Activated naive CD8-positive, alpha-beta T cell treated with anti-CD3 and anti-CD28 coated beads, Interleukin-2, amount 10 ng/mL, durations not matched to agents 7 days and 5 days (primary cell): Measurements from ENCODE around the gene UTP14A. TPM values are rescaled to one million over a fixed set of nuclear protein-coding genes. Genes with fewer than 3 reads are reported as not detected.

ENCODE experiments used
- ATAC-seq: fragments of 150-1000 bp; cut with Tn5 transposase; one replicate; pipeline ENCODE4 v1.10.0; 2021; ENCODE audit warnings: low read depth, moderate library complexity
- POLR2A ChIA-PET: fragments of 350-600 bp; sonication (Branson Sonifier 250); formaldehyde crosslinking; loops from one replicate; lab custom pipeline; 2021; ENCODE audit warnings: antibody characterized with exemption; lab: Charles Lee
- DNase-seq: peaks from one replicate; pipeline ENCODE4 v3.0.0; 2021
- H3K27ac Mint-ChIP-seq: one replicate; pipeline ENCODE4 v1.8.0; 2022; ENCODE audit warnings: mild to moderate bottlenecking, mixed read lengths
- H3K27me3 Mint-ChIP-seq: one replicate; pipeline ENCODE4 v1.8.0; 2022; ENCODE audit warnings: mild to moderate bottlenecking, moderate library complexity, mixed read lengths
- H3K36me3 Mint-ChIP-seq: one replicate; pipeline ENCODE4 v1.8.0; 2021; ENCODE audit warnings: mild to moderate bottlenecking, mixed read lengths
- H3K4me1 Mint-ChIP-seq: one replicate; pipeline ENCODE4 v1.8.0; 2021; ENCODE audit warnings: mixed read lengths
- H3K4me3 Mint-ChIP-seq: one replicate; pipeline ENCODE4 v1.8.0; 2022; ENCODE audit warnings: mild to moderate bottlenecking, moderate library complexity, mixed read lengths
- H3K9me3 Mint-ChIP-seq: one replicate; pipeline ENCODE4 v1.8.0; 2021; ENCODE audit warnings: mixed read lengths
- total RNA-seq, 2 experiments: library from RNA; stranded (reverse); gene quantifications; one replicate each; pipeline ENCODE4 v1.2.3, GENCODE V29; 2021

The UTP14A gene
- total RNA-seq, 2 experiments from 2014 or later: 20.8 to 21.0 TPM

DNA sequence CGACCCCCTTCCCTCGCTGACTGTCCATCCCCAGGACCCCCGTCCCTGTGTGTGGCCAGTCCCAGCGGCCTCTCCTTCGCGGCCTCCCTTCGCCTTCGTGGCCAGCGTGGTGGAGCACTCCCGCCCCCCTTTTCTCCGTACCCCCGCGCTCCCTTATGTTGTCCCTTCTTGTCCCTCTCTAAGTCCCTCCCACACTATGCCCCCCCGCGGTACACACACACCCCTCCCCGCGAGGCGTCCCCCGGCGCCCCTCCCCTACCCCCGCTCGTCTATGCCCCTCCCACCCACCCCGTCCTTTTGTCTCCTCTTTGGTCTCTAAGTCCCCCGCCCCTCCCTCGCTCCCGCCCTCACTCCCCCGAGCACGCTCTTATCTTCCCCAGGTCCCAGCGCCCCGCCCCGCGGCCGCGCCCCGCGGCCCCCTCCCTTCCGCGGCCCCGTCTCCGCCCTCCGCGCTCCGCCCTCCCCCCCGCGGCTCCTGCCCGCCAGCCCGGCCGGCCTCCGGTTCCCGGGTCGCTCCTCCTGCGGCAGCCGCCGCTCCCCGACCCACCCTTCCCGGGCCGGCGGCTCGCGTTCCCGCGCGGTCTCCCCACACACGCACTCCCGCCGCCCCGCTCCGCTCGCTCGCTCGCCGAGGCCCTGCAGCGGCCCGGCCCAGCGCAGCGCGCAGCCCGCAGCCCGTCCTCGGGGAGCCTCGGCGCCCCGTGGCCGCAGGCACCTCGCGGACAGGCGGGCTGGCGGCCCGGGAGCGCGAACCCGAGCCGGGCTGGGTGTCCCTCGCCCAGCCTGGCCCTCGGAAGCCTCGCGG lies 26.3 kb downstream of the UTP14A start:
- Mint-ChIP-seq H3K4me1 (peaks cover 2% of the 10 kb centered on the region), H3K4me3 (peak overlapping the region; percentile 82), H3K9me3 (no peaks in the 10 kb centered on the region), H3K27me3 (peaks cover 8% of the 10 kb centered on the region), H3K27ac (peak overlapping the region; percentile 75), H3K36me3 (peaks cover 3% of the 10 kb centered on the region)
- POLR2A ChIA-PET: interaction anchor here (0.7 to 1.4 kb wide), 3 partner anchors 29 to 129 kb away, joined by 3 to 6 read pairs (median 3); no protein-coding TSS in a partner anchor
- peak; percentile 78 for DNase-seq
- peak; percentile 76 for ATAC-seq

DNA sequence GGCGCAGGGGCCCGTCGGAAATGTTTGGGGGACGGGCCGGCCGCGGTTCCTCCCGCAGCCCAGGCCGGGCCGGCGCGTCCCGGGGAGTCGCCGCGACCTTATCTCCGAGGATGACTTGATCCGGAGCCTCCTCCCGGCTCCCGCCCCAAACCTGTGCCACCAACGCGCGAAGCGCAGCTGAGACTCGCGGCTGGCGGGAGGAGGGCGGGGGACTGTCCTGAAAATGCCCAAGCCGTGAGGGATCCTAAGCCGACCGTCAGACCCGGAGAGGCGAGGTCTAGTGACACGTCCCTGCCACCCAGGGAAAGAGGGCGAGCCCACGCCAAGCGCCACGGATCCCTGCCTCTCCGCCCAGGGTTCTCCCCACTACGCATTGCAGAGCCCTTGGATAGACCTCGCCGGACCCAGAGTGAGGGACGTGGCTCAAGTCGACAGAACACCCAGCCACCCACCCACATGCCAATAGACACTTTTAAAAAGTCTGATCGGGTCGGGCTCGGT lies 26.9 kb downstream of the UTP14A start:
- DNase-seq (no peak), ATAC-seq (no peak)
- POLR2A ChIA-PET: no interaction called here

DNA sequence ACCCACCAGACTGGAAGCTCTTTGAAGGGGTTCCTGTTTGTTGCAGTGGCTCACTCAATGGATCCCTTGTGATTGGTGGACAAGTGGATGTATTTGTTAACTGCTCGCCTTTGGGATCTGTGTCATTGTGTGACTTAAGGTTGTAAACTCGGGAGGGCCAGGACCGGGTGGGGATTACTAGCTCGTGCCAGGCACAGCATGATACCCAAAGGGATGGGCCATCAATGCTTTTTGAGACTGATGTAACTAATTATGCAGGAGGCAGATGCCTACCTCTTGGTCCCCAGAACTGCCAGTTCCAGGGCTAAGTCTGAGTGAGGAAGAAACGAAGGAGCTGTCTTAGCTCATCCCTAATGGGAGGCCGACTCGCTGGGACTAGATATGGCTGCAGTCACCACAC lies 27.7 kb downstream of the UTP14A start:
- POLR2A ChIA-PET: interaction anchor here (0.9 kb wide), 1 partner anchor 49 kb away, joined by 3 read pairs; the partner anchor contains the start of gene BCORL1

More for the DNA sequence above, 26.9 kb downstream of the UTP14A start:
- peak overlapping the region; percentile 42 for H3K4me3 Mint-ChIP-seq
- H3K27ac Mint-ChIP-seq: no peak overlapping the region
- no peaks in the 10 kb centered on the region for H3K9me3 Mint-ChIP-seq
- peaks cover 2% of the 10 kb centered on the region for H3K4me1 Mint-ChIP-seq
- H3K36me3 Mint-ChIP-seq: peaks cover 3% of the 10 kb centered on the region
- H3K27me3 Mint-ChIP-seq: peaks cover 8% of the 10 kb centered on the region

DNA sequence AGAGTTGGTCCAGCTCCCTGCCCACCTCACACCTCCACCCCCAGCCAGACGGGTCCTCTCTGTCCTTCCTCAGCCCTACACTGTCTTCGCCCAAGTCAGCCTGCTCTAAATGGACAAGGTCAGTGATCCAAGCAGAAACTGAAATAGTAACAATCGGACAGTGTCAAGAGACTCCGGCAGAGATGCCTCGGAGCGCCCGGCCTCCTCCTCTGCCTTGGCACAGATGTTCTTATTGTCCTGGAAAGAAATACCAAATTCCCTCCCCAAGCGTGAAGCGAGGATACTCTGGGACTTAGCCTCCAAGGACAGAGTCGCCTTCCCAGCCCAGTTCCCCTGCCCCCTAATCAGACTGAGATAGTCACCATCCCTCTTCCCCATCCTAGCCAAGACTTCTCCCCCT lies 28.5 kb downstream of the UTP14A start:
- peaks cover 9% of the 10 kb centered on the region for H3K4me1 Mint-ChIP-seq
- DNase-seq: no peak
- POLR2A ChIA-PET: no interaction called here
- H3K9me3 Mint-ChIP-seq: no peaks in the 10 kb centered on the region
- H3K4me3 Mint-ChIP-seq: no peak overlapping the region
- H3K27me3 Mint-ChIP-seq: peaks cover 16% of the 10 kb centered on the region
- no peak for ATAC-seq
- no peaks in the 10 kb centered on the region for H3K36me3 Mint-ChIP-seq
- no peak overlapping the region for H3K27ac Mint-ChIP-seq

More for the DNA sequence above, 27.7 kb downstream of the UTP14A start:
- no peaks in the 10 kb centered on the region for H3K9me3 Mint-ChIP-seq
- H3K4me3 Mint-ChIP-seq: peak overlapping the region; percentile 63
- DNase-seq (no peak), ATAC-seq (no peak)
- peak overlapping the region; percentile 45 for H3K27ac Mint-ChIP-seq
- peaks cover 15% of the 10 kb centered on the region for H3K27me3 Mint-ChIP-seq
- peaks cover 3% of the 10 kb centered on the region for H3K36me3 Mint-ChIP-seq
- H3K4me1 Mint-ChIP-seq: peaks cover 9% of the 10 kb centered on the region

DNA sequence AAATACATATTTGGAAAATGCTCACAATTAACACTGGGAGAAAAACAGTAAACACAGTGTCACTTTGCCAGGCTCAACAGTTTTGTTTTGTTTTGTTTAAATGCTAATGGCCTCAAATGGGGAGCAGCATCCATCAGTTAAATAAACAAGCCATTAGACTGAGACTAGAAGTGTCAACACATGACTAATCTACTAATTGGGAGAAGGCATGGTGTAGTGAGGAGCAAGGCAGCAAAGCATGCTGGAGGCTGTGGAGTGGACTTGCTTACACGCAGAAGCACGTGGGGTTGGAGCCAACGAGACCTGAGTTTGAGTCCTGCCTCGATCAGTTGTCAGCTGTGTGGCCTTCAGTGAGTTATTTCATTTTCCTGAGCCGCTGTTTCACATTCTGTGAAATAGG lies 29.0 kb downstream of the UTP14A start:
- no peaks in the 10 kb centered on the region for H3K36me3 Mint-ChIP-seq
- H3K9me3 Mint-ChIP-seq: no peaks in the 10 kb centered on the region
- H3K27me3 Mint-ChIP-seq: peaks cover 16% of the 10 kb centered on the region
- ATAC-seq (no peak), DNase-seq (no peak)
- no peak overlapping the region for H3K27ac Mint-ChIP-seq
- H3K4me3 Mint-ChIP-seq: no peak overlapping the region
- POLR2A ChIA-PET: no interaction called here
- H3K4me1 Mint-ChIP-seq: peaks cover 9% of the 10 kb centered on the region

DNA sequence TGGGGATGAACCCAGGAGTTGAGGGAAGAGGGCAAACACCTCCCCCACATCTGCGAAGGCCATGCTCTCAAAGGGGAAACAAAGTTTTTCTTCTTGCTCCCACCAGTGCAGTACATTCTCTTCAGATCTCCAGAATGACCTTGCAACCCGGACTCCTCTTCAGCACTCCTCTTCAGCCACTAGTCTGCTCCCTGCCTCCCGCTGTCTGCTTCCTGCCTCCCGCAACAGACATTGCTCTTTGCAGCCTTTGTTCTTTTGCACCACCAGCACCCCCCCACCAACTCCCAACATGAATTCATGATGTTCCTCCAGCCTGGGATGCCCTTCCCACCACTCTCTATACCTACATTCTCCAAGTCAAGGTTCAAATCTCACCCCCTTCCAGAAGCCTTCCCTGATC lies 32.1 kb downstream of the UTP14A start:
- Mint-ChIP-seq H3K4me1 (peaks cover 11% of the 10 kb centered on the region), H3K4me3 (no peak overlapping the region), H3K9me3 (no peaks in the 10 kb centered on the region), H3K27me3 (peaks cover 16% of the 10 kb centered on the region), H3K36me3 (no peaks in the 10 kb centered on the region), H3K27ac (no peak overlapping the region)
- DNase-seq: no peak
- POLR2A ChIA-PET: no interaction called here
- no peak for ATAC-seq

DNA sequence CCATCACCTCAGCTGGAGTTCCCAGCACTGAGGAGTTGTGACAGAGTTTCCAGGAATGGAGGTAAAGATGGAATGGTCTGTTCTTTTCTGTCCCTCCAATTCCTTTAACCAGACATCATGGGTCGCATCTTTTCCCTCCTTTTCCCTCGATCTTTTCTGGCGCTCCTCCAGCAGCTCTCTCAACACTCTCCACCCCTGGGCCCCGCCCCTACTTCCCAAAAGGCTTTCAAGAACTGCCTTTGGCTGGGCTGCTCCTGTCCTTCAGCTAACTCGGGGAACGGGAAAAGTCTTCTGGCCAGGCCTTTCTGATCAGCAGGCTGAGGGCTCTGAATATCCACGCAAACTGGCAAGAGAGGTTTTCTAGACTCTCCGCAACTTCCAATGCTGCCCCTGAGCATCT lies 34.0 kb downstream of the UTP14A start:
- no peak overlapping the region for H3K4me3 Mint-ChIP-seq
- no peak overlapping the region for H3K27ac Mint-ChIP-seq
- DNase-seq: no peak
- peaks cover 10% of the 10 kb centered on the region for H3K27me3 Mint-ChIP-seq
- ATAC-seq: no peak
- POLR2A ChIA-PET: no interaction called here
- H3K9me3 Mint-ChIP-seq: no peaks in the 10 kb centered on the region
- peaks cover 11% of the 10 kb centered on the region for H3K4me1 Mint-ChIP-seq
- H3K36me3 Mint-ChIP-seq: no peaks in the 10 kb centered on the region

DNA sequence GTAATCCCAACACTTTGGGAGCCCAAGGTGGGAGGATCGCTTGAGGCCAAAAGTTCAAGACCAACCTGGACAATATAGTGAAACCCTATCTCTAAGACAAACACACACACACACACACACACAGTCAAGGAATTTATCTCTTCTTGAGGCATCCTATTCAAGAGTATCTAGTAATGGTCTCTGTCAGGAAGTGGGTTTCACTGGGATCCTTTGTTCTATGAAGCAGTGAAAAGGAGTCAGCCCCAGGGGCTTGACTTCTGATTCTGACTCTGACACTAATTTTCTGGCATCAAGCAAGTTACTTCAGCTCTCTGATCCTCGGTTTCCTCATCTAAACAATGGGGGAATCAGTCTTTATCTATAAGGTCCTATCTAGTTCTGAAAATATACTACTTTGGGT lies 34.8 kb downstream of the UTP14A start:
- Mint-ChIP-seq H3K36me3 (no peaks in the 10 kb centered on the region), H3K27me3 (peaks cover 10% of the 10 kb centered on the region), H3K4me3 (no peak overlapping the region), H3K4me1 (peaks cover 11% of the 10 kb centered on the region), H3K9me3 (no peaks in the 10 kb centered on the region), H3K27ac (no peak overlapping the region)
- POLR2A ChIA-PET: no interaction called here
- ATAC-seq: peak; percentile 50
- no peak for DNase-seq

DNA sequence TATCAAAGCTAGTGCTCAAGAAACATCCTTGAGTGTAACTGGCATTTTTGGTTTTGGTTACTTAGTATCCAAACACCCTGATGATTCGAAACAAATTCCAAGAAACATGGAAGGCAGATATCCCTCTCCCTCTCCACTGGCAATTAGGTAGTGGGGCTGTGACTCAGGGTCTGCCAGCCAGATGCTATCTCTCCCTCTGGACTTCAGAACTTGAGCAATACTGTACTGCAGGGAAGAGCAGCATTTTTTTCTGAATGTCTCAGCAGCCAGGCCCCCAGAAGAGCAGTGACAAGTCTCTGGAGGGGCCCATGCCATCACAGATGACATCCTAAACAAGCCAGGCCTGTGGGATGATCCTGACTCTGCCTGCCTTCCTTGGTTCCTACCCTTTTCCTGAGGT lies 39.2 kb downstream of the UTP14A start:
- POLR2A ChIA-PET: no interaction called here
- H3K9me3 Mint-ChIP-seq: no peaks in the 10 kb centered on the region
- H3K4me1 Mint-ChIP-seq: peaks cover 4% of the 10 kb centered on the region
- DNase-seq (no peak), ATAC-seq (no peak)
- H3K27me3 Mint-ChIP-seq: peaks cover 2% of the 10 kb centered on the region
- no peaks in the 10 kb centered on the region for H3K36me3 Mint-ChIP-seq
- no peak overlapping the region for H3K27ac Mint-ChIP-seq
- H3K4me3 Mint-ChIP-seq: no peak overlapping the region

DNA sequence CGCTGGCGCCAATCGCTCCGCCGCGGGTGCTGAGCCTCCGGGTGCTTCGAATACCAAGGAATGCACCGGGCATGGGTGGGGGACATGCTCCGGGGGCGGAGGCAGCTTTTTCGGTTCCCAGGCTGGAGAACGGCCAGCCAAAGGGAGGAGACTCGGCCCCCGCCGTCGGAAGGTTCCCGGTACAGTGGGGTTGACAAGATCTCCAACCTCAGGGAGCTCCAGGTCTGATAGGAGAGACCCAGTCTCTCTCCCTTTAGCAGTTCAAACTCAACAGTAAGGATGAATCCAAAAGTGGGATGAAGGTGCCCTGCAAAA lies 47.3 kb downstream of the UTP14A start:
- Mint-ChIP-seq H3K9me3 (no peaks in the 10 kb centered on the region), H3K27ac (no peak overlapping the region), H3K4me3 (peak overlapping the region; percentile 79), H3K4me1 (peaks cover 10% of the 10 kb centered on the region), H3K27me3 (peaks cover 16% of the 10 kb centered on the region), H3K36me3 (peaks cover 2% of the 10 kb centered on the region)
- no peak for ATAC-seq
- DNase-seq: no peak
- POLR2A ChIA-PET: interaction anchor here (1.2 to 1.6 kb wide), 2 partner anchors 8 to 29 kb away, joined by 3 to 4 read pairs; partner anchors contain the start of gene BCORL1

DNA sequence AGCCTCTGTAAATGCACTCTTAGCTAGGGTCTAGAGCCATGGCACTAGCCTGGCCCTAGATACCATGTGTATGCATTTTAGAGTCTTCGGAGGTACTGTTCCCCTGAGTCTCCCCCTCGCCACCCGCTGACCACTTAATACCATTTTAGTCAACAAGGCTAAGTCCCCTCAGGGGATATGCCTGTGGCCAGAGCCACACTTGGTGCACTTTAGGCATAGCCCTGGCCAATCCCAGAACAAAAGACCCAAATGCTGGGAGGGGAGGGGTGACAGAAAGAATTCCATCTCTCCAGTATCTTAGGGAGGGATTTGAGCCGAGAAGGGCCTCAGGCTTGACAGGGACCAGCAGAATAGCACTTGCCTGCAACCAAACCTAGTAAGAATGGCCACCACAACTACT lies 47.9 kb downstream of the UTP14A start:
- no peak overlapping the region for H3K27ac Mint-ChIP-seq

DNA sequence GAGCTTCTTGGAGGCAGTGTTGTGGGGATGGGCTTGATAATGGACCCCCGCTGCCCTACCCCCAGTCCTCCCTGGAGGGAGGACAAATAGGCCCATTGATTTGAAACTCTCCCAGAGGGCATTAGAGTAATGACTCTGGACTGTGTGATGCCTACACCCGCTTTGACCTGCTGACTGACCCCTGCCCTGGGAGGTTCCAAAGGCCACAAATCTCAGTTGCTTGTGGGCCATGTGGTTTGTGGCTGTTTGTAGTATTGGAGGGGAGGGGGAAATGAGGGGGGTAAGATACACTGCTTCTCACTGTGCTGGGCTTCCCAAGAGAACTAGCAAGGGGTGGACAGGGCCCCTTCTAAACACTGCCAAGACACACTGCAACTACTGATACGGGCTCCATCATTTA lies 48.8 kb downstream of the UTP14A start:
- peaks cover 15% of the 10 kb centered on the region for H3K4me1 Mint-ChIP-seq
- ATAC-seq: no peak

More for the DNA sequence above, 47.9 kb downstream of the UTP14A start:
- Mint-ChIP-seq H3K27me3 (peaks cover 16% of the 10 kb centered on the region), H3K4me3 (peak overlapping the region; percentile 44), H3K4me1 (peaks cover 15% of the 10 kb centered on the region), H3K36me3 (peaks cover 2% of the 10 kb centered on the region), H3K9me3 (no peaks in the 10 kb centered on the region)
- no peak for DNase-seq
- no peak for ATAC-seq
- POLR2A ChIA-PET: interaction anchor here (1.6 kb wide), 1 partner anchor 7 kb away, joined by 4 read pairs; no protein-coding TSS in a partner anchor

DNA sequence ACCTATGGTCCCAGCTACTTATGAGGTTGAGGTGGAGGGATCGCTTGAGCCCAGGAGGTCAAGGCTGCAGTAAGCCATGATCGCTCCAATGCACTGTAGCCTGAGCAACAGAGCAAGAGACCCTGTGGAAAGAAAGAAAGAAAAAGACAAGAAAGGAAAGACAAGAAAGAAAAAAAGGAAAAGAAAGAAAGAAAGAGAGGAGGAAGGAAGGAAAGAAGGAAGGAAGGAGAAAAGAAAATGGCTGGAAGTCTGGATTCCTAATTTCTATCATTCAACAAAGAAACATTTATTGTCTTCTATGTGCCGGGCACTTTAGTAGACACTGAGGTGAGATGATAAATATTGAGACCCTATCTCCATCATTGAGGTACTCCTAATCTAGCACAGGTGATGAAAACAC lies 49.7 kb downstream of the UTP14A start:
- no peak overlapping the region for H3K27ac Mint-ChIP-seq
- POLR2A ChIA-PET: no interaction called here
- peaks cover 15% of the 10 kb centered on the region for H3K4me1 Mint-ChIP-seq
- H3K4me3 Mint-ChIP-seq: peak overlapping the region; percentile 32
- DNase-seq: no peak
- no peak for ATAC-seq
- no peaks in the 10 kb centered on the region for H3K9me3 Mint-ChIP-seq
- peaks cover 16% of the 10 kb centered on the region for H3K27me3 Mint-ChIP-seq
- peaks cover 2% of the 10 kb centered on the region for H3K36me3 Mint-ChIP-seq

More for the DNA sequence above, 48.8 kb downstream of the UTP14A start:
- H3K9me3 Mint-ChIP-seq: no peaks in the 10 kb centered on the region
- peaks cover 2% of the 10 kb centered on the region for H3K36me3 Mint-ChIP-seq
- peaks cover 16% of the 10 kb centered on the region for H3K27me3 Mint-ChIP-seq
- DNase-seq: no peak
- POLR2A ChIA-PET: no interaction called here
- H3K4me3 Mint-ChIP-seq: no peak overlapping the region
- H3K27ac Mint-ChIP-seq: no peak overlapping the region

DNA sequence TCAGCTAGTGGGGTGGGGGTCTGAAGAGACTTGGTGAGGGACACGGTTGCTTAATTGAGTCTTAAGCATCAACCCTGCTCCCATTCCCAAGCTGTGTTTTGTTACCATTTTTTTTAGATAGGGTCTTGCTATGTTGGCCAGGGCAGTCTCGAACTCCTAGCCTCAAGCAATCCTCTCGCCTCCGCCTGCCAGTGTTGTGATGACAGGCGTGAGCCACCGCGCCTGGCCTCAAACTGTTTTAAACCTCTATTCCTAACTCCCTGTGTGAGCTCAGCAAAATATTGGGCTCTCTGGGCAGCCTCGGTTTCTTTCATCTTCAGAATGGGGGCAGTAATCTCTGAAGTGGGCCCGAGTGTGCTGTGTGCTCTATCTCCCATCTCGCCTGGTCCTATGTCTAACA lies 50.2 kb downstream of the UTP14A start:
- POLR2A ChIA-PET: no interaction called here
- Mint-ChIP-seq H3K4me3 (peak overlapping the region; percentile 39), H3K27me3 (peaks cover 16% of the 10 kb centered on the region), H3K4me1 (peaks cover 17% of the 10 kb centered on the region), H3K36me3 (peaks cover 2% of the 10 kb centered on the region), H3K9me3 (no peaks in the 10 kb centered on the region), H3K27ac (no peak overlapping the region)
- no peak for ATAC-seq
- DNase-seq: no peak
